A673 (cell line): Measurements from ENCODE around the gene TMEM54.

ENCODE experiments used
- EZH2 ChIP-seq: fragments of 200-600 bp; sonication (generic); IDR thresholded peaks from 2 replicates; pipeline ENCODE4 v1.6.1; 2017; ENCODE audit warnings: borderline replicate concordance, low read depth, mild to moderate bottlenecking, mixed read lengths, antibody characterized with exemption, low read length; ENCODE audit not compliant: poor library complexity, severe bottlenecking
- TF ChIP-seq, protein P1 (sequence below): fragments of 300-800, 200-600 bp; sonication (generic); conservative IDR thresholded peaks from 2 replicates; pipeline ENCODE4 v1.5.1; 2017; ENCODE audit warnings: low read depth, mild to moderate bottlenecking, antibody characterized with exemption, low read length, moderate library complexity, mixed read lengths

DNA sequence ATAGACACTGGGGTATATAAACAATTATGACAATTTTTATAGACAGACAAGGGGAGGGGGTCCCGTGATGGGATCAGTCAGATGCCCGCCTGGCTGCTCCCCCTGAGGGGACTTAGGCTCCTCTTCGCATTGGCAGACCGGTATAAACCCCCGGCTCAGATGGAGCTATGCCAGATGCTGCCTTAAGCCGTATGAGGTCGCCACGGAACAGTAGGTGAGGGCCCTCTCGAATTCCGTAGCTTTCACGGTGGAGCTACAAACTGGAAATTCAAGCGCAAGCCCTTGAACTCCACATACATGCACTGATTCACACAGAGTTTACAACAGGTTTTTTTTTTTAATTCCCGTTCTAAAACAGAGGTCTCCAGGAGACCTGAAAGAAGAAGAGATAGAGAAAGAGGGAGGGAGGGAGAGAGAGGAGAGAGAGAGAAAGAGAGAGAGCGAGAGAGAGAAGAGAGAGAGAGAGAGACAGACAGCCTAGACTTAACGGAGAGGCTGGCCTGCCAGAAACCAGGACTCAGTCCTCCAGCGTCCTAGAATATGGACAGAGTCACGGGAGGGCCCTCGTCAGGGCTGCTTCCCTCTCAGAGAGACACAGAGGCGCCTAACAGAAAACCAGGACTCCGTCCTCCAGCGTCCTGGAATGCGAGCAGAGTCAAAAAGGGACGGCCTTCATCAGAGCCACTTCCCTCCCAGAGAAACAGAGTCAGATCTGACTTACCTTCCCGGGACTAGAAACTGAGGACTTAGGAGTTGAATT, 24.4 kb upstream of the TMEM54 start:
- TF ChIP-seq, protein P1, sequence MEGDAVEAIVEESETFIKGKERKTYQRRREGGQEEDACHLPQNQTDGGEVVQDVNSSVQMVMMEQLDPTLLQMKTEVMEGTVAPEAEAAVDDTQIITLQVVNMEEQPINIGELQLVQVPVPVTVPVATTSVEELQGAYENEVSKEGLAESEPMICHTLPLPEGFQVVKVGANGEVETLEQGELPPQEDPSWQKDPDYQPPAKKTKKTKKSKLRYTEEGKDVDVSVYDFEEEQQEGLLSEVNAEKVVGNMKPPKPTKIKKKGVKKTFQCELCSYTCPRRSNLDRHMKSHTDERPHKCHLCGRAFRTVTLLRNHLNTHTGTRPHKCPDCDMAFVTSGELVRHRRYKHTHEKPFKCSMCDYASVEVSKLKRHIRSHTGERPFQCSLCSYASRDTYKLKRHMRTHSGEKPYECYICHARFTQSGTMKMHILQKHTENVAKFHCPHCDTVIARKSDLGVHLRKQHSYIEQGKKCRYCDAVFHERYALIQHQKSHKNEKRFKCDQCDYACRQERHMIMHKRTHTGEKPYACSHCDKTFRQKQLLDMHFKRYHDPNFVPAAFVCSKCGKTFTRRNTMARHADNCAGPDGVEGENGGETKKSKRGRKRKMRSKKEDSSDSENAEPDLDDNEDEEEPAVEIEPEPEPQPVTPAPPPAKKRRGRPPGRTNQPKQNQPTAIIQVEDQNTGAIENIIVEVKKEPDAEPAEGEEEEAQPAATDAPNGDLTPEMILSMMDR = no peak
- no peak for TF ChIP-seq EZH2
